Mammary epithelial cell (primary cell): ENCODE data around the gene LCE5A.

Experiments used
- CTCF ChIP-seq, 2 donors: IDR thresholded peaks in 1 of 2; conservative IDR thresholded peaks in 1 of 2; 2 replicates each; pipeline ENCODE4 v1.5.1; 2011 to 2012; ENCODE audit warnings: inconsistent platforms in 2 of 2, low read length in 2 of 2, mild to moderate bottlenecking in 2 of 2, control low read depth in 1 of 2, low read depth in 1 of 2; ENCODE audit not compliant: insufficient read depth in 1 of 2; ENCODE audit errors: extremely low read depth in 1 of 2
- EZH2 ChIP-seq: IDR thresholded peaks from 2 replicates; pipeline ENCODE4 v1.6.1; 2012; ENCODE audit warnings: low read length, inconsistent platforms, borderline replicate concordance

GRCh38 chr1:152516082-152516481 is 5.5 kb downstream of the LCE5A start:
- TF ChIP-seq CTCF (conservative IDR thresholded peaks at IDR 0.05 in 1 of 2, IDR thresholded peaks at IDR 0.05 in 1 of 2; ENCODE audit: extremely low read depth in 1 of 2, insufficient read depth in 1 of 2, low read depth in 1 of 2, low read length in 2 of 2) (no peak), EZH2 (no peak)
